ENCODE data around the gene GP1BA.

The GP1BA gene

DNA sequence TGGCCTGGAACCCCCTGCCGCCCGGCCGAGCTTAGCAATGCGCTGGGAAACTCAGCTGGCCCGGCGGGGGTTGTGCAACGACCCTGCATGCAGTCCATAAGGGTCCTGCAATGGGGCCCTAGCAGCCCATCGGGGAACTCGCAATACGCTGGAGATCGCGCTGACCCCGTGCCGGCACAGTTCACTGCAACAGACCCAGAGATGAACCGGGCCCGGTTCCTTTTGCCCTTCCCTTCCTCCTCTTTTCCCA is 7.4 kb downstream of the GP1BA start (continued):
- TF ChIP-seq FEZF1 (tag by site-specific recombination; IDR thresholded peaks at IDR 0.05) (no peak), ZNF629 (tag by site-specific recombination; IDR thresholded peaks at IDR 0.05) (no peak), ZNF302 (tag by site-specific recombination; IDR thresholded peaks at IDR 0.05; ENCODE audit: low read depth) (no peak), ZNF549 (tag by site-specific recombination; IDR thresholded peaks at IDR 0.05) (no peak), WT1 (tag by site-specific recombination; IDR thresholded peaks at IDR 0.05) (peak; percentile 31; the same call in 1 of the 2 replicates), OVOL3 (tag by site-specific recombination; IDR thresholded peaks at IDR 0.05) (no peak), ZSCAN23 (tag by site-specific recombination; IDR thresholded peaks at IDR 0.05) (no peak), ZBTB26 (tag by site-specific recombination; optimal IDR thresholded peaks at IDR 0.05) (no peak), ZNF18 (tag by site-specific recombination; IDR thresholded peaks at IDR 0.05) (no peak), KLF8 (tag by site-specific recombination; IDR thresholded peaks at IDR 0.05) (no peak), YY2 (tag by site-specific recombination; IDR thresholded peaks at IDR 0.05) (0 out of 2 replicates have a peak, but pooled peaks have one; percentile 82), HOXC10 (CRISPR knock-in tag; IDR thresholded peaks at IDR 0.05) (no peak), ZBTB48 (tag by site-specific recombination; IDR thresholded peaks at IDR 0.05) (peak; percentile 51; the same call in 1 of the 2 replicates)
- TF ChIP-seq, protein P1, sequence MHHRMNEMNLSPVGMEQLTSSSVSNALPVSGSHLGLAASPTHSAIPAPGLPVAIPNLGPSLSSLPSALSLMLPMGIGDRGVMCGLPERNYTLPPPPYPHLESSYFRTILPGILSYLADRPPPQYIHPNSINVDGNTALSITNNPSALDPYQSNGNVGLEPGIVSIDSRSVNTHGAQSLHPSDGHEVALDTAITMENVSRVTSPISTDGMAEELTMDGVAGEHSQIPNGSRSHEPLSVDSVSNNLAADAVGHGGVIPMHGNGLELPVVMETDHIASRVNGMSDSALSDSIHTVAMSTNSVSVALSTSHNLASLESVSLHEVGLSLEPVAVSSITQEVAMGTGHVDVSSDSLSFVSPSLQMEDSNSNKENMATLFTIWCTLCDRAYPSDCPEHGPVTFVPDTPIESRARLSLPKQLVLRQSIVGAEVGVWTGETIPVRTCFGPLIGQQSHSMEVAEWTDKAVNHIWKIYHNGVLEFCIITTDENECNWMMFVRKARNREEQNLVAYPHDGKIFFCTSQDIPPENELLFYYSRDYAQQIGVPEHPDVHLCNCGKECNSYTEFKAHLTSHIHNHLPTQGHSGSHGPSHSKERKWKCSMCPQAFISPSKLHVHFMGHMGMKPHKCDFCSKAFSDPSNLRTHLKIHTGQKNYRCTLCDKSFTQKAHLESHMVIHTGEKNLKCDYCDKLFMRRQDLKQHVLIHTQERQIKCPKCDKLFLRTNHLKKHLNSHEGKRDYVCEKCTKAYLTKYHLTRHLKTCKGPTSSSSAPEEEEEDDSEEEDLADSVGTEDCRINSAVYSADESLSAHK (tag by site-specific recombination; IDR thresholded peaks at IDR 0.05) = no peak
- TF ChIP-seq, protein P2, sequence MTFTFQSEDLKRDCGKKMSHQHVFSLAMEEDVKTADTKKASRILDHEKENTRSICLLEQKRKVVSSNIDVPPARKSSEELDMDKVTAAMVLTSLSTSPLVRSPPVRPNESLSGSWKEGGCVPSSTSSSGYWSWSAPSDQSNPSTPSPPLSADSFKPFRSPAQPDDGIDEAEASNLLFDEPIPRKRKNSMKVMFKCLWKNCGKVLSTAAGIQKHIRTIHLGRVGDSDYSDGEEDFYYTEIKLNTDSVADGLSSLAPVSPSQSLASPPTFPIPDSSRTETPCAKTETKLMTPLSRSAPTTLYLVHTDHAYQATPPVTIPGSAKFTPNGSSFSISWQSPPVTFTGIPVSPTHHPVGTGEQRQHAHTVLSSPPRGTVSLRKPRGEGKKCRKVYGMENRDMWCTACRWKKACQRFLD (tag by site-specific recombination; IDR thresholded peaks at IDR 0.05) = no peak
- TF ChIP-seq, protein P3, sequence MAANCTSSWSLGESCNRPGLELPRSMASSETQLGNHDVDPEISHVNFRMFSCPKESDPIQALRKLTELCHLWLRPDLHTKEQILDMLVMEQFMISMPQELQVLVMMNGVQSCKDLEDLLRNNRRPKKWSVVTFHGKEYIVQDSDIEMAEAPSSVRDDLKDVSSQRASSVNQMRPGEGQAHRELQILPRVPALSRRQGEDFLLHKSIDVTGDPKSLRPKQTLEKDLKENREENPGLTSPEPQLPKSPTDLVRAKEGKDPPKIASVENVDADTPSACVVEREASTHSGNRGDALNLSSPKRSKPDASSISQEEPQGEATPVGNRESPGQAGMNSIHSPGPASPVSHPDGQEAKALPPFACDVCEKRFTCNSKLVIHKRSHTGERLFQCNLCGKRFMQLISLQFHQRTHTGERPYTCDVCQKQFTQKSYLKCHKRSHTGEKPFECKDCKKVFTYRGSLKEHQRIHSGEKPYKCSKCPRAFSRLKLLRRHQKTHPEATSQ (tag by site-specific recombination; IDR thresholded peaks at IDR 0.05) = peak; percentile 70; the same call in 1 of the 2 replicates
- TF ChIP-seq, protein P4, sequence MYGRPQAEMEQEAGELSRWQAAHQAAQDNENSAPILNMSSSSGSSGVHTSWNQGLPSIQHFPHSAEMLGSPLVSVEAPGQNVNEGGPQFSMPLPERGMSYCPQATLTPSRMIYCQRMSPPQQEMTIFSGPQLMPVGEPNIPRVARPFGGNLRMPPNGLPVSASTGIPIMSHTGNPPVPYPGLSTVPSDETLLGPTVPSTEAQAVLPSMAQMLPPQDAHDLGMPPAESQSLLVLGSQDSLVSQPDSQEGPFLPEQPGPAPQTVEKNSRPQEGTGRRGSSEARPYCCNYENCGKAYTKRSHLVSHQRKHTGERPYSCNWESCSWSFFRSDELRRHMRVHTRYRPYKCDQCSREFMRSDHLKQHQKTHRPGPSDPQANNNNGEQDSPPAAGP (tag by site-specific recombination; IDR thresholded peaks at IDR 0.05) = no peak
- TF ChIP-seq, protein P5, sequence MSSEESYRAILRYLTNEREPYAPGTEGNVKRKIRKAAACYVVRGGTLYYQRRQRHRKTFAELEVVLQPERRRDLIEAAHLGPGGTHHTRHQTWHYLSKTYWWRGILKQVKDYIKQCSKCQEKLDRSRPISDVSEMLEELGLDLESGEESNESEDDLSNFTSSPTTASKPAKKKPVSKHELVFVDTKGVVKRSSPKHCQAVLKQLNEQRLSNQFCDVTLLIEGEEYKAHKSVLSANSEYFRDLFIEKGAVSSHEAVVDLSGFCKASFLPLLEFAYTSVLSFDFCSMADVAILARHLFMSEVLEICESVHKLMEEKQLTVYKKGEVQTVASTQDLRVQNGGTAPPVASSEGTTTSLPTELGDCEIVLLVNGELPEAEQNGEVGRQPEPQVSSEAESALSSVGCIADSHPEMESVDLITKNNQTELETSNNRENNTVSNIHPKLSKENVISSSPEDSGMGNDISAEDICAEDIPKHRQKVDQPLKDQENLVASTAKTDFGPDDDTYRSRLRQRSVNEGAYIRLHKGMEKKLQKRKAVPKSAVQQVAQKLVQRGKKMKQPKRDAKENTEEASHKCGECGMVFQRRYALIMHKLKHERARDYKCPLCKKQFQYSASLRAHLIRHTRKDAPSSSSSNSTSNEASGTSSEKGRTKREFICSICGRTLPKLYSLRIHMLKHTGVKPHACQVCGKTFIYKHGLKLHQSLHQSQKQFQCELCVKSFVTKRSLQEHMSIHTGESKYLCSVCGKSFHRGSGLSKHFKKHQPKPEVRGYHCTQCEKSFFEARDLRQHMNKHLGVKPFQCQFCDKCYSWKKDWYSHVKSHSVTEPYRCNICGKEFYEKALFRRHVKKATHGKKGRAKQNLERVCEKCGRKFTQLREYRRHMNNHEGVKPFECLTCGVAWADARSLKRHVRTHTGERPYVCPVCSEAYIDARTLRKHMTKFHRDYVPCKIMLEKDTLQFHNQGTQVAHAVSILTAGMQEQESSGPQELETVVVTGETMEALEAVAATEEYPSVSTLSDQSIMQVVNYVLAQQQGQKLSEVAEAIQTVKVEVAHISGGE (tag by site-specific recombination; conservative IDR thresholded peaks at IDR 0.05; ENCODE audit: low read depth) = no peak

Measured in HEK293 (cell line).